ENCODE data around the gene ZNF670.

GRCh38 chr1:247089616-247090375 is 11.2 kb upstream of the ZNF670 start:
- no peak for TF ChIP-seq EP300 (IDR thresholded peaks at IDR 0.05; ENCODE audit: borderline replicate concordance in 1 of 2, low read depth in 1 of 2, low read length in 1 of 2)
- TF ChIP-seq SMC3 (IDR thresholded peaks at IDR 0.05; ENCODE audit: low read depth, low read length), result no peak
- TF ChIP-seq, protein P1, sequence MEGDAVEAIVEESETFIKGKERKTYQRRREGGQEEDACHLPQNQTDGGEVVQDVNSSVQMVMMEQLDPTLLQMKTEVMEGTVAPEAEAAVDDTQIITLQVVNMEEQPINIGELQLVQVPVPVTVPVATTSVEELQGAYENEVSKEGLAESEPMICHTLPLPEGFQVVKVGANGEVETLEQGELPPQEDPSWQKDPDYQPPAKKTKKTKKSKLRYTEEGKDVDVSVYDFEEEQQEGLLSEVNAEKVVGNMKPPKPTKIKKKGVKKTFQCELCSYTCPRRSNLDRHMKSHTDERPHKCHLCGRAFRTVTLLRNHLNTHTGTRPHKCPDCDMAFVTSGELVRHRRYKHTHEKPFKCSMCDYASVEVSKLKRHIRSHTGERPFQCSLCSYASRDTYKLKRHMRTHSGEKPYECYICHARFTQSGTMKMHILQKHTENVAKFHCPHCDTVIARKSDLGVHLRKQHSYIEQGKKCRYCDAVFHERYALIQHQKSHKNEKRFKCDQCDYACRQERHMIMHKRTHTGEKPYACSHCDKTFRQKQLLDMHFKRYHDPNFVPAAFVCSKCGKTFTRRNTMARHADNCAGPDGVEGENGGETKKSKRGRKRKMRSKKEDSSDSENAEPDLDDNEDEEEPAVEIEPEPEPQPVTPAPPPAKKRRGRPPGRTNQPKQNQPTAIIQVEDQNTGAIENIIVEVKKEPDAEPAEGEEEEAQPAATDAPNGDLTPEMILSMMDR (IDR thresholded peaks at IDR 0.05), result no peak
- no peak for TF ChIP-seq RFX5 (IDR thresholded peaks at IDR 0.05; ENCODE audit: low read length)
- no peak for TF ChIP-seq CHD2 (IDR thresholded peaks at IDR 0.05; ENCODE audit: low read length, partially characterized antibody)
- TF ChIP-seq, protein P2, sequence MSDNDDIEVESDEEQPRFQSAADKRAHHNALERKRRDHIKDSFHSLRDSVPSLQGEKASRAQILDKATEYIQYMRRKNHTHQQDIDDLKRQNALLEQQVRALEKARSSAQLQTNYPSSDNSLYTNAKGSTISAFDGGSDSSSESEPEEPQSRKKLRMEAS (IDR thresholded peaks at IDR 0.05; ENCODE audit: low read depth), result no peak

Data from SK-N-SH (cell line).